Aorta (tissue), 5 donors: Measurements from ENCODE around the gene COX14. TPM values are rescaled to one million over a fixed set of nuclear protein-coding genes. Genes with fewer than 3 reads are reported as not detected.

Experiments
- ATAC-seq: fragments of 200-7000 bp; cut with Tn5 transposase; one replicate; pipeline ENCODE4 v1.9.1; 2022; ENCODE audit warnings: moderate library complexity; ENCODE audit not compliant: low FRiP score
- DNase-seq, 2 donors: peaks; one replicate each; pipeline ENCODE4 v3.0.0-alpha.2; 2020
- H3K27ac ChIP-seq, 2 donors: one replicate each; pipeline ENCODE4 v1.5.1; 2013; ENCODE audit warnings: low read length in 2 of 2, mild to moderate bottlenecking in 2 of 2, moderate library complexity in 2 of 2, control low read depth in 1 of 2, inconsistent platforms in 1 of 2, low read depth in 1 of 2
- H3K27me3 ChIP-seq, 2 donors: one replicate each; pipeline ENCODE4 v1.6.1; 2013; ENCODE audit warnings: control low read depth in 1 of 2, low read length in 1 of 2, mild to moderate bottlenecking in 1 of 2, moderate library complexity in 1 of 2; ENCODE audit not compliant: insufficient read depth in 2 of 2, control insufficient read depth in 1 of 2
- H3K36me3 ChIP-seq, 2 donors: one replicate each; pipeline ENCODE4 v1.6.1; 2013; ENCODE audit warnings: control low read depth in 1 of 2, low read length in 1 of 2, mild to moderate bottlenecking in 1 of 2; ENCODE audit not compliant: insufficient read depth in 2 of 2, control insufficient read depth in 1 of 2
- H3K4me1 ChIP-seq, 2 donors: one replicate each; pipeline ENCODE4 v1.6.1; 2013; ENCODE audit warnings: low read length in 2 of 2, control low read depth in 1 of 2, mild to moderate bottlenecking in 1 of 2, moderate library complexity in 1 of 2; ENCODE audit not compliant: insufficient read depth in 2 of 2, control insufficient read depth in 1 of 2
- H3K4me3 ChIP-seq, 2 donors: one replicate each; pipeline ENCODE4 v1.5.1; 2013; ENCODE audit warnings: low read length in 2 of 2, control low read depth in 1 of 2, mild to moderate bottlenecking in 1 of 2
- H3K9me3 ChIP-seq: one replicate; pipeline ENCODE4 v1.6.1; 2013; ENCODE audit warnings: mild to moderate bottlenecking, low read length; ENCODE audit not compliant: control insufficient read depth
- WGBS, 2 donors: extraction: QIAGEN DNeasy Blood & Tissue Kit; methylation state at CpG; one replicate each; pipeline ENCODE4 v1.1.7; 2013; 5-methylcytosine and 5-hydroxymethylcytosine counted together
- intact Hi-C, 2 donors: fragments of 100-400 bp; cut with DNase I; formaldehyde crosslinking; loops; one replicate each; pipeline versions ENCODE4 v1.14.2 to v1.15.0; 2022
- polyA plus RNA-seq, 2 donors: library from polyadenylated mRNA; stranded (reverse); fragments of 200-250 nt; gene quantifications; one replicate each; pipeline ENCODE4 v1.2.3, GENCODE V29; 2013
- total RNA-seq, 2 donors: library from RNA; stranded (reverse); fragmentation: NEBNext Ultra II Directional; extraction: Animal tissue kit (Norgen Biotek cat#: 25700); gene quantifications; one replicate each; pipeline ENCODE4 v1.2.1, GENCODE V29; 2021
- donor health status: healthy with polysubstance abuse.
- donor health status: Bipolar disorder and iron deficiency.
- donor health status: DM: no; HTN: no; CAD: no.
- donor health status: DM: no; HTN: no; CAD: no.
- donor health status: DM: yes; HTN: yes; CAD: no.

The COX14 gene
- total and polyA plus RNA-seq, 4 donors, result 49.3 to 214 (median 73.1) TPM

DNA sequence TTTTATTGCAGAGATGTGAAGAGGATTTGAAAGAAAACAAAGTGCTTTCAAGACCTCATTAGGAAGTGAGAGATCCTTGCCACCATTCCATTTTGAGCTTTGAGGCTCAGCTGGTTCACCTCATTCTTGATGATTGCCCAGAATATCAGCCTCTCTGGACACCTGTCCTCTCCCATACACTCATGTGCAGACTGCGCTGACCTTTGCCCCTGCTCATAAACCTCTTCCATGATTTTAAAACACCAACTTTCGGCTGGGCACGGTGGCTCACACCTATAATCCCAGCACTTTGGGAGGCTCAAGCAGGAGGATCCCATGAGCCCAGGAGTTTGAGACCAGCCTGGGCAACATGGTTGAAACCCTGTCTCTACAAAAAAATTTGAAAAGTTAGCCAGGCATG, 8.9 kb downstream of the COX14 start:
- no peaks in the 10 kb centered on the region for H3K27me3 ChIP-seq
- ATAC-seq (no peak), DNase-seq (no peak)
- no peak overlapping the region for H3K27ac ChIP-seq
- intact Hi-C loops, result no loop called here
- WGBS, 2 donors, result 90 to 92% methylated on average over 3 of the region's 3 CpGs
- no peaks in the 10 kb centered on the region for H3K9me3 ChIP-seq
- H3K36me3 ChIP-seq, result peaks cover 4% of the 10 kb centered on the region in 2 donors
- H3K4me1 ChIP-seq, result peaks cover 3 to 4% of the 10 kb centered on the region in 2 donors
- no peak overlapping the region for H3K4me3 ChIP-seq

DNA sequence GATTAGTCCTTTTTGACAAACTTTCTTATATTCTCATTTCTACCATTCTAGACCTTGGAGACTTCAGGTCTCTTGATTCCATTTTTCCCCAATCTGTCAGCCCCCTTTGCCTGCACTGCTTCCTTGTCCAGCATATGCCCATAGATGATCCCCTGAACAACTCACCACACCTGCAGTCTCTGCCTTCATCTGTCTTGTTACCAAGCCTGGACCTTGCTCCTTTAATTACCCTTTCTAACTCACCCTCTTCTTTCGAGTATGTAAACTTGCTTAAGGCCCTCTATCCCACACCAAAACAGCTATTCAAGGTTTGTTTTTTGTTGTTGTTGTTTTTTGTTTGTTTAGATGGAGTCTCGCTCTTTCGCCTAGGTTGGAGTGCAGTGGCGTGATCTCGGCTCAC, 9.6 kb downstream of the COX14 start:
- intact Hi-C loops, result no loop called here
- Histone ChIP-seq H3K27me3 (no peaks in the 10 kb centered on the region), H3K4me3 (no peak overlapping the region), H3K36me3 (peaks cover 4% of the 10 kb centered on the region in 2 donors), H3K9me3 (no peaks in the 10 kb centered on the region), H3K4me1 (peaks cover 3 to 4% of the 10 kb centered on the region in 2 donors), H3K27ac (no peak overlapping the region)
- 84 to 92% methylated on average over 5 of the region's 5 CpGs for WGBS, 2 donors
- DNase-seq, result no peak
- no peak for ATAC-seq

GRCh38 chr12:50123203-50123602, 11.2 kb downstream of the COX14 start:
- DNase-seq (no peak), ATAC-seq (no peak)
- peaks cover 4 to 11% of the 10 kb centered on the region in 2 donors for H3K36me3 ChIP-seq
- H3K4me3 ChIP-seq, result no peak overlapping the region
- H3K27me3 ChIP-seq, result no peaks in the 10 kb centered on the region
- 68 to 76% methylated on average over 2 of the region's 2 CpGs for WGBS, 2 donors
- intact Hi-C loops, result no loop called here
- H3K9me3 ChIP-seq, result no peaks in the 10 kb centered on the region
- peaks cover 2 to 3% of the 10 kb centered on the region in 2 donors for H3K4me1 ChIP-seq
- no peak overlapping the region for H3K27ac ChIP-seq

DNA sequence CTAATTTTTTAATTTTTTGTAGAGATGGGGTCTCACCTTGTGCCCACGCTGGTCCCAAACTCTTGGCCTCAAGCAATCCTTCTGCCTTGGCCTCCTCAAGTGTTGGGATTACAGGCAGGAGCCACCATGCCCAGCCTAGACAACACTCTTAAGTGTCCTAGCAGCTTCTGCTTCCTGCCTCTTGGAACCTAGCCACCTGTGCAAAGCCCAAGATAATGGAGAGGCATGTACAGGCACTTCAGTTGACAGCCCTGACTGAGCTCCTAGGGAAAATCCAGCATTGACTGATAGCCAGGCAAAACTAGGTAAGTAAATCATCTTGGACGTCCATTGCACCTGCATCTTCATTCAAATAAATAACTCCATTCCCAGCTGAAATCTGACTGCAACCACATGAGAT, 15.5 kb downstream of the COX14 start:
- no peak overlapping the region for H3K27ac ChIP-seq
- DNase-seq (no peak), ATAC-seq (no peak)
- H3K9me3 ChIP-seq, result no peaks in the 10 kb centered on the region
- H3K4me3 ChIP-seq, result no peak overlapping the region
- intact Hi-C loops, result no loop called here
- H3K4me1 ChIP-seq, result peaks cover 0 to 3% of the 10 kb centered on the region in 2 donors
- 69 to 78% methylated on average over 2 of the region's 2 CpGs for WGBS, 2 donors
- H3K27me3 ChIP-seq, result no peaks in the 10 kb centered on the region
- peaks cover 7 to 12% of the 10 kb centered on the region in 2 donors for H3K36me3 ChIP-seq

DNA sequence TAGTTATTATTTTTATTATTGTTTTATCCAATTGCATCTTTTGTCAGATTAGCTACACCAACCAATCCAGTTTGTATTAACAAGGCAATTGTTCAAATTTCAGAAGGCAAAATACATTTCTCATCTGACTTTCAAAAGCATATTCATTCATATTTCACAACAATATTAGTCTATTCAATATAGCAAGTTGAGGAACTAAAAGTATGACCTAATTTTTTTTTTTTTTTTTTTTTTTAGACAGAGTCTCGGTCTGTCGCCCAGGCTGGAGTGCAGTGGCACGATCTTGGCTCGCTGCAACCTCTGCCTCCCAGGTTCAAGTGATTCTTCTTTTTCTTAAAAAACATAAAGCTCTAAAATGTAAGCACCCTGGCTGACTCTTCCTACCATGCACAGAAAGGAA, 17.3 kb downstream of the COX14 start:
- no peak for ATAC-seq
- intact Hi-C loops, result no loop called here
- Histone ChIP-seq H3K9me3 (no peaks in the 10 kb centered on the region), H3K4me3 (no peak overlapping the region), H3K4me1 (peaks cover under 1 to 3% of the 10 kb centered on the region in 2 donors), H3K27me3 (no peaks in the 10 kb centered on the region), H3K27ac (no peak overlapping the region), H3K36me3 (peaks cover 3 to 15% of the 10 kb centered on the region in 2 donors)
- WGBS, 2 donors, result 14 to 16% methylated on average over 4 of the region's 4 CpGs
- DNase-seq, result no peak

DNA sequence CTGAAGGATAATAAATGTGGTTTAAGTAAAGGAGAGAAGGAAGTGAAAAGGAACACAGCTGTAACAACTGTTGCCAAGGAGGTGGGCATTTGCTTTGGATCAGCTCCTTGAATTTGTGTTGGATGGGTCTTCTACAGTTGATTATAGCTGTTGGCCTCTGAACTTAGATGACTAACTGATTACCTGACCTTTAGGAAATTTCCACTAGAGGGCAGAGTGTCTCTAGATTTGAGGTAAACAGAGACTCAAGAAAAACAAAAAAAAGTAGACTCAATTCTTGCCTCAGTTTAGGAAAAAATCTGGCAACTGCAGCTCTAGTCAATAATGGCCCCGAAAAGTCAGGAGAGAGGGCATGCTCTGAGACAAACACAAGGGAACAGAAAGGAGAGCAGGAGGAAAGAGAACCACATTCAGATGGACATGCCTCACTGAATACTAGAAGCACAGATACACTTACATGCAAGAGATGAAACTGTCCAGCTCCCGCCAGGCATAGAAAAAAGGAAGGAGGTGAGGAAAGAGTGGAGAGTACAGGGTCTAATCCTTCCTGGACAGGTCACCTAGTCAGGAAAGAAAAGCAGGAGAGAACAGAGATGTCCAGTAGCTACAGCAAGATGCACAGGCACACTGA, 20.6 kb downstream of the COX14 start:
- Histone ChIP-seq H3K27me3 (no peaks in the 10 kb centered on the region), H3K27ac (peak overlapping the region; percentile 34 to 64), H3K4me3 (no peak overlapping the region), H3K36me3 (peaks cover 3 to 11% of the 10 kb centered on the region in 2 donors), H3K4me1 (peaks cover 0 to 2% of the 10 kb centered on the region in 2 donors), H3K9me3 (no peaks in the 10 kb centered on the region)
- WGBS, 2 donors, result 36 to 38% methylated on average over 2 of the region's 2 CpGs
- no peak for DNase-seq
- intact Hi-C loops, result loop anchor here (5.0 kb wide), 1 partner anchor 35 kb away; the partner anchor contains the start of gene CERS5 (in 2 of the 2)
- no peak for ATAC-seq

- intact Hi-C loops, result no loop called here
- Histone ChIP-seq H3K9me3 (no peaks in the 10 kb centered on the region), H3K27me3 (no peaks in the 10 kb centered on the region), H3K27ac (no peak overlapping the region), H3K4me3 (no peak overlapping the region), H3K36me3 (peaks cover 0 to 2% of the 10 kb centered on the region in 2 donors), H3K4me1 (peaks cover 0 to 2% of the 10 kb centered on the region in 2 donors)
- DNase-seq (no peak), ATAC-seq (no peak)
- WGBS, 2 donors, result 88 to 93% methylated on average over 8 of the region's 8 CpGs
Observed at GRCh38 chr12:50142993-50143392, 31.0 kb downstream of the COX14 start.

- Histone ChIP-seq H3K4me1 (peaks cover 2% of the 10 kb centered on the region in 2 donors), H3K27me3 (no peaks in the 10 kb centered on the region), H3K36me3 (peaks cover 0 to 2% of the 10 kb centered on the region in 2 donors), H3K9me3 (no peaks in the 10 kb centered on the region), H3K4me3 (no peak overlapping the region), H3K27ac (no peak overlapping the region)
- WGBS, 2 donors, result 8 to 10% methylated on average over 2 of the region's 2 CpGs
- intact Hi-C loops, result no loop called here
- DNase-seq, result no peak
- ATAC-seq, result no peak
Observed at GRCh38 chr12:50145439-50145838, 33.4 kb downstream of the COX14 start.

- DNase-seq (no peak), ATAC-seq (no peak)
- Histone ChIP-seq H3K27me3 (no peaks in the 10 kb centered on the region), H3K36me3 (peaks cover 0 to 2% of the 10 kb centered on the region in 2 donors), H3K4me3 (no peak overlapping the region), H3K4me1 (peaks cover 2% of the 10 kb centered on the region in 2 donors), H3K27ac (no peak overlapping the region), H3K9me3 (no peaks in the 10 kb centered on the region)
- WGBS, 2 donors, result 95 to 96% methylated on average over 4 of the region's 4 CpGs
- intact Hi-C loops, result no loop called here
Observed at GRCh38 chr12:50147281-50147680, 35.2 kb downstream of the COX14 start.
